Parietal lobe (tissue), 1 donor: ENCODE measurements around the gene GFRAL. TPM values are rescaled to one million over a fixed set of nuclear protein-coding genes. Genes with fewer than 3 reads are reported as not detected.

Source experiments
- total RNA-seq: library from RNA; depleted of rRNA; stranded (reverse); fragments of >200 nt; gene quantifications from one replicate; pipeline ENCODE4 v1.2.3, GENCODE V29; 2014

The GFRAL gene
- total RNA-seq, result not detected

GRCh38 chr6:55327169-55327568 lies at the start of gene GFRAL:
GFRAL (plus strand) TSS chr6:55327469; CDS start chr6:55327555, 86 bp downstream.

Other genes with a start within 250 kb of the GFRAL start
- gene HCRTR2, start 153.0 kb upstream of the GFRAL start, total RNA-seq, result 14.1 TPM